HS-5 (cell line): ENCODE data around the gene FOXK2.
A peak's percentile ranks its signal among the peaks of the same experiment; 100 is the strongest.
"Not testable (repeated sequence)": the region's sequence is repeated elsewhere in the genome, so short reads cannot be mapped to it uniquely, and the experiment has no call there.

Experiments
- DNase-seq: peaks from one replicate; pipeline ENCODE4 v3.0.0-alpha.2; 2012; ENCODE audit warnings: low read depth

Gene FOXK2

DNA sequence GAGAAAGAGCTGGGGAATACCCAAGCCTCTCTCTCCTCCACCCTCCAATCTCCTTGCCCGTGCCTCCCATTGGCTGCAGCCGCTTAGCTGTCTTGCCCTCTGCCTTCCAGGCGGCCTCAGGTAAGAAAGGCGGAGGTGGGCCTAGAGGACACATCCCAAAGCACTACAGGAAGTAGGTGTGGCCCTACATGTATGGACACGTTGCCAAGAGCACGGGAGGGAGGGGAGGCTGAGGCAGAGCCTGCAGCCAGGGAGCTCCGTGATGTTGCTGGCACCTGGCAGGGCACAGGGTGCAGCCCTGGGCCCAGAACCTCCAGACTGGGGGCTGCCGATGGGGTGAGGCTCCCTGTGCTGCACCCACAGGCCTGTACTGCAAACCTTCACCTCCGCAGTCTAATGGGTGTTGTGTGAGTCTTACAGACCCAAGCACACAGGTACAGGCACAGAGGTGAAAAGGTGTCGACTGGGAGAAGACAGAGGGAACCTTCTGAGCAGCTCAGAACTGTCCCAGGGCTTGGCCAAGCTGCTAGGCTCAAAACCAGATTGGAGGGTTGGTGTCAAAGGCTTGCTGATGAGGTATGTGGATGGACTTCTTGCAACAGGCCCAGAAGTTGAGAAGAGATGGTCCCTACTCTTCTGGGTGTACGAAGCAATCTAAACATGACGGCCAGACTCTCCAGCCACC, 23.5 kb upstream of the FOXK2 start:
- no peak for DNase-seq

DNA sequence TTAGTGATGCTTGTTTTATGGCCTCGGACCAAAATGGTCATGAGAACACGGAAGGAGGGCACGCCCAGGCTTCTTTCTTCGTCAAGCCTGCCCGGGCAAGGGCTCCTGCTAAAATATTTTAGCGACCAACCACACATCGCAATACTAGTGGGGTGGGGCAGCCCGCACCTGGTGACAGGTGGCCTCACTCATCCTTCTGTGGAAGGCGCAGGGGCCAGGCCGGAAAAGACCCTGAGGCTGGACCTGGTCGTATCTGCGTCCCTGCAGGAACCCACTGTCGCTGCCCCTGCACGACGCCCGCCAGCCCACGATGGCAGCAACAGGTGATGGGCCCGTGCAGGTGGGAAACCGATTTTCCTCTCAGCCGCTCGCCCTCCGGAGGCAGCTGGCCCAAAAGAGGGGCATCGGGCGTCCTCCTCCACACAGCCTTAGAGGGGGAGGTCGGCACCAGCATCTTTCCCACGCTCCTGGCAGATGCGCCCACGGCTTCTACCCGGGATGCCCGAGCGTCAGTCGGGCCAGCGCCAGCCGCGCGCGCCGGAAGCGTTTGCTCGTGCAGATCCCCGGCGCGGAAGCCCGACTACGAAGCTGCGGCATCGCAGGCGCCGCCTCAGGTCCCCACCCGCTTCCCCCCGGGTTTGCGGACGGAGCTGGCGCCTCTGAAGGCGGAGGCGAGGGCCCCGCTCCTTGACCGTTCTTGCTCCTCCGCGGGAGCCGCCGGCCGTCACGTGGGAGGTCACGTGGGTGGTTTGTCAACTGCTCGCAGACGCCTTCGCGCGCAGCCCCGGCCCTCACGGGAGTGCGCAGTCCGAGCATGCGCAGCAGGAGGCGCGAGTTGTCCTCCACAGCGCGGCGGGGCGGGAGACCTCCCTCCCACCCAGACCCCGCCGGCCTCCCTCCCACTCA, 22.8 kb upstream of the FOXK2 start:
- DNase-seq = peak; percentile 56

DNA sequence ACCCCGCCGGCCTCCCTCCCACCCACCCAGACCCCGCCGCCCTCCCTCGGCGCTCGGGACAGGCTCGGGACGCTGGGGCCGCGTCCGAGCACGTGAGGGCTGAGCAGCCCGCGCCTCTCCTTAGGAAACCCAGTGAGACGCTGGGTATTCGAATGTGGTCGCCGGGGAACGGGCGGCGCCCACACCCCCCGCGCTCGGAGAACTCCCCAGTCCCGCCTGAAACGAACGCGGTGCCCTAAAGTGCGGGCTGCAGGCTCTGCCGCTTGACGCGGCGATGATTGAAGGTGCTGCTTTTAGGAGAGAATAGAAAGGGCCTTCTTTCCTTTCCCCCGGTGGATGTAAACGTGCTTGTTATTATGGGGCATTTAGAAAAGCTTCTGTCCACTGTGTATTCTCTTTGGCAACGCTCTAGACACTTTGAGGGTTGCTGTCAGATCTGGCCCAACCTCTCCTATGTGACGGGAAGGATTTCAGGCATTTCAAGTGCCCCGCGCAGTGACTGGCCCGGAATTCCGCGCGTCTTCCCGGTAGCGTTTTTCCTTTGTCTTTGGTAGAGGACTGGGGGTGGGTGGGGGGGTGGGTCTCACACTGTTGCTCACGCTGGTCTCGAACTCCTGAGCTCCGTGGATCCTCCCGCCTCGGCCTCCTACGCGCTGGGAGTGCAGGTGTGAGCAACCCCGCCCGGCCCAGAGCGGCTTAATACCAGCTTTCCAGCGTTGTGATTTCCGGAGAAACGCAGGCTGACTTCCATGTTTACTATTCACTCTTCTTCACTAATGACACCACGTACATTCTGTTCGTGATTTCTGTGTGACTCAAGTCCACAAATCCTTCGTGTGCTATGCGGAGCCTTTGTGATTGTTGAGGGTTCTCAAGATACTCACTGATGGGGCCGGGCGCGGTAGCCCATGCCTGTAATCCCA, 21.8 kb upstream of the FOXK2 start:
- DNase-seq = no peak

DNA sequence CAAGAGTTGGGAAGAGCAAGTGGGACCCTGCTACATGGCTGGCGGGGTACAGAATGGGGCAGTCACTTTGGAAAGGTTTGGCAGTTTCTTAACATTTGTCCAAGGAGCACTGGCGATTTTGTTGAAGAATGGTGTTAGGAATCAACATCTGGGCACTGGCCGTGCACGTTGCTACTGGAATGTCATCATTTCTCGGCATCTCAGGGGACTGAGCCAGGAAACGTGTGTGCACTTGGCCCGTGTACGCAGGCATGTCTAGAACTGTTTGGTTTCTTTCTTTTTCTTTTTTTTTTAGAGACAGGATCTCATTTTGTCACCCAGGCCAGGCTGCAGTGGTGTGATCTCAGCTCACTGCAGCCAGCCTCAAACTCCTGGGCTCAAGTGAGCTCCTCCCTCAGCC, 17.3 kb upstream of the FOXK2 start:
- no peak for DNase-seq

DNA sequence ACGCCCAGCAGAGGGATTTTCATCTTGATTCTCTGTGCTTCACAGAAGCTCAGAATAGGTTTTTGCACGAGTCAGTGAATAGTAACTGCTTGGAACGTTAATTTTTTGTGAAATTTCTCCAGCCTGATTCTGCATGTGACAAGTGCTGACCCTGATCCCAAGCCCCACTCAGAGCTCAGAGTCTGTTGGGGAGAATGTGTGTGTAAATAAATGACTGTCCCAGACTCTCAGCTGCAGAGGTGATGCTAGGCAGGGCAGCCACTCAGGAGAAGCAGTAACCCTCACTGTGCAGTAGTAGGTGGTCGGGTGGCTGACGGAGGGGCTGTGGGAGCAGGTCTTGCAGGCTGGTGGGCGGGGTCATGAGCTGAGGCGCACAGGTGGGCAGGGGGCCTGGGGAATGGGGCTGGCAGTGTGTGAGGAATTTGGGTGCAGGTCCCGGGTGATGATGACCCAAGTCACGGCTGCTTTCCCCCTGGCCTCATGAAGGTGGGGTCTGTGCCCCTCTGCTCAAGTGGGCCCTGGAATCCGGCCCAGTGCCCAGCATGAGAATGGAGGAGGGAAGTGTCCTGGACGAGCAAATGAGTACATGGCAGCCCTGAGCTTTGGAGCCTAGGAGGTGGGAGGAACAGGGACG, 16.3 kb upstream of the FOXK2 start:
- no peak for DNase-seq

DNA sequence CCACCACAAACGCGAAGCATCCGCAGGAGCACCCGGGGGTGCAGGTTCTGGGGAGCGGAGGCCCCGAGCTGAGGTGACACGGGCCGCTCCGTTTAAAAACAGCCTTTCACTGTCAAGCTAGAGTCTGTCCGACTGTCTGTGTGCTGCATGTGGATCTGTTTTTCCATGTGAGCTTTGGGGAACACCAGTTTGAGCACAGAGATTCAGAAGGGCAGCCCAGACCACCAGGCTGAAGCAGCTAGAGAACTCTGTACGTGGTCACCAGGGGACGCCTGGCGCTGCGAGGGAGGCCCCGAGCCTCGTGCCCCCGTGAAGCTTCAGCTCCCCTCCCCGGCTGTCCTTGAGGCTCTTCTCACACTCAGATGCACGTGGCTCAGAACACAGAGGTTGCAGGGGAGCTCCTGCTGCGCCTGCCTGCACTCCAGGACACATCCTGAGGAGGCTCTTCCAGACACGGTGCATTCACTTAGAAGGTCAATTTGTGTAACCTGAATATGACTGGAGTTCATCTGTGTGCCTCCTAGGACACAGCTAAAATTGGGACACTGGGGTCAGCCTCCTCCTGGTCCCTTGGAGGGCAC, 15.7 kb upstream of the FOXK2 start:
- DNase-seq = no peak

DNA sequence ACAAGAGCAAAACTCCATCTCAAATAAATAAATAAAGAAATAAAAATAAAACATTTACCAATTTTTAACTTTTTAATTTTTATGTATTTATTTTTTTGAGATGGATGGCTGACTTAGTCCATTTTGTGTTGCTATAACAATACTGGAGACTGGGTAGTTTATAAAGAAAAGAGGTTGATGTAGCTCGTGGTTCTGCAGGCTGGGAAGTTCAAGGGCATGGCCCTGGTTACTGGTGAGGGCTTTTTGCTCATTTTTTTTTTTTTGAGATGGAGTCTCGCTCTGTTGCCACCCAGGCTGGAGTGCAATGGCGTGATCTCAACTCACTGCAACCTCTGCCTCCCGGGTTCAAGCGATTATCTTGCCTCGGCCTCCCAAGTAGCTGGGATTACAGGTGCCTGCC, 14.2 kb upstream of the FOXK2 start:
- no peak for DNase-seq

DNA sequence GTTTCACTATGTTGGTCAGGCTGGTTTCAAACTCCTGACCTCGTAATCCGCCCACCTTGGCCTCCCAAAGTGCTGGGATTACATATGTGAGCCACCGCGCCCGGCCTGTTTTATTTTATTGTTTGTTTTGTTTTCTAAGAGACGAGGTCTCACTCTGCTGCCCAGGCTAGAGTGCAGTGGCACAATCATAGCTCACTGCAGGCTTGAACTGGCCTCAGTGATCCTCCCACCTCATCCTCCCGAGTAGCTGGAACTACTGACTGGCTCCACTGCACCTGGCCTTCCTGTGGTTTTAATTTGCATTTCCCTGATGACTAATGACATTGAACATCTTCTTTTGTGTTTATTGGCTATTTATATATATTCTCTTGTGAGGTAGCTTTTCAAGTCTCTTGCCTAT, 13.1 kb upstream of the FOXK2 start:
- not testable (repeated sequence) for DNase-seq

DNA sequence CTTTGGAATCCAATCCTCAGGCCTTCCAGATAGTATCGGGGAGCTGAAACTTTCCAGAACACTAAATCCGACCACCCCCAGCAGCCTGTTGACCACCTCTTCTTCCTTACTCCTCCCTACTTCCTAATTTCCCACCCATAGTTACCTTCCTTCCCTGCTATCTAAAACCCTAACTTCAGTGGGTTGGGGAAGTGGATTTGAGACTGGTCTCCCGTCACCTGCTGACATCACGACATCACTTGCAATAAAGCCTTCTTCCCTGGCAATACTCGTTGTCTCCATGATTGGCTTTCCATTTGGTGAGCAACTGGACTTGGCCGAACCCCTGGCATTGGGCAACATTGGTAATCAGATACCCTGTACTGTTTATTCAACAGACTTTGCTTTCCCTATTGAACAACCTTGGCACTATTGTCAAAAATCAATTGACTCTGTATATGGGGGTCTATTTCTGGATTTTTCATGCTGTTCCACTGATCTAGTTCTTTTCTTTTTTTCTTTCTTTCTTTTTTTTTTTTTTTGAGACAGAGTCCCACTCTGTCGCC, 11.8 kb upstream of the FOXK2 start:
- no peak for DNase-seq

DNA sequence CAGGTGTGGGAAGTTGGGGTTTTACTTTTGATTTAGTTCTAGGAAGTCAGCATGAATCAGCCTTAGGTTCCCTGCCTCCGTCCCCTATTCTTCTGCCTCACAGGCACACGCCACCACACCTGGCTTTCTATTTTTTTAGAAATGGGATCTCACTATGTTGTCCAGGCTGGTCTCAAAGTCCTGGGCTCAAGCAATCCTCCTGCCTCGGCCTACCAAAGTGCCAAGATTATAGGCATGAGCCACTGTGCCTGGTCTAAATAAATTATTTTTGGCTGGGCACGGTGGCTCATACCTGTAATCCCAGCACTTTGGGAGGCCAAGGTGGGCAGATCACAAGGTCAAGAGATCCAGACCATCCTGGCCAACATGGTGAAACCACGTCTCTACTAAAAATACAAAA, 7.9 kb upstream of the FOXK2 start:
- not testable (repeated sequence) for DNase-seq

GRCh38 chr17:82513864-82514263, 5.7 kb upstream of the FOXK2 start:
- not testable (repeated sequence) for DNase-seq

DNA sequence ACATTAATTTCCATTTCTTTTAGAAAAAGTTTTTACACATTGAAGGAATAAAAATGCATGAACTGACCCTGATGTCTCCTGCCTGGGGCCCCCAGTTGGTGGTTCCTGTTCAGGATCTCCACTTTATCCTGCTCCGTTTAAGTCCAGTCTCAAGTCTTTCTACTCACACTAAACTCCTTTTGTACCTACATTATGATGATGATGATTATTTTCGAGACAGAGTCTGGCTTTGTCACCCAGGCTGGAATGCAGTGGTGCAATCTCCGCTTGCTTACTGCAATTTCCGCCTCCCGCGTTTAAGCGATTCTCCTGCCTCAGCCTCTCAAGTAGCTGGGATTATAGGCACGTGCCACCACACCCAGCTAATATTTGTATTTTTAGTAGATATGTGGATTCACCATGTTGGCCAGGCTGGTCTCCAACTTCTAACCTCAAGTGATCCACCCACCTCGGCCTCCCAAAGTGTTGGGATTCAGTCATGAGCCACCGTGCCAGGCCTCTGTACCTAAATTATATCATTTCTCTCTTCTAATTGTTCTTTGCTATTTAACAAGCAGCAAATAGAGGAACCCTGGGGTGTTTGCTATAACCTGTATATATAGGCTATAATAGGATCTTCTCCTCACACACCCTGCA, 2.2 kb upstream of the FOXK2 start:
- DNase-seq = no peak

DNA sequence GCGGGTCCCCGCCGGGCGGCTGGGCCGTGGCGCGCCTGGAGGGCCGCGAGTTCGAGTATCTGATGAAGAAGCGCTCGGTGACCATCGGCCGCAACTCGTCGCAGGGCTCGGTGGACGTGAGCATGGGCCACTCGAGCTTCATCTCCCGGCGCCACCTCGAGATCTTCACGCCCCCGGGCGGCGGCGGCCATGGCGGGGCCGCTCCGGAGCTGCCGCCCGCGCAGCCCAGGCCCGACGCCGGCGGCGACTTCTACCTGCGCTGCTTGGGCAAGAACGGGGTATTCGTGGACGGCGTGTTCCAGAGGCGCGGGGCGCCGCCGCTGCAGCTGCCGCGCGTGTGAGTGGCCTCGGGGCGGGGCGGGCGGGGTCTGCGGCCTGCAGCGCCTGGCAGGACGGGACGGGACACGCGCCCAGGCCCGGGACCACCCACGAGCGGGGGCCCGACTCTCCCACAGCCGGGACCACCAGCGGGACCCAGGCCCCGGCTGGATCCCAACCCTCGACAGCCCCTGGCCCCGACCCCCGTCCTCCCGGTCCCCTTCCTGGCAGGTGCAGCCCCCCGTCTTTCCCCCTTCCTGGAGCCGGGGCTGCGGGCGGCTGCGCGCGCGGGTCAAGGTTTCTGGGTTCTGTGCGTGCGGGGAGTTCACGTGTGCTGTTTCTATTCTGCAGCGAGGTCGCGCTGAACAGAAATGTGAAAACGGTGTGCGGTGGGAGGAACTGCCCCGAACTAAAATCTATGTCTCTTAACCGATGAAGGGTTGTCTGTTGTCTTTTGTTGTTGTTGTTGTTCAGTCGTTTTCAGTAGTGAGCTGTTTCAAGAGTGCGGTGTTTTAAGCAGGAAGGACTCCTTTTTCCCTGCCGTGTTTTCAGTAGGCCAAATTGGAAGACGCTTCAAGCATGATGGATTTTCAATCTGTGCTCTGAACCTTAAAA, 705 bp downstream of the FOXK2 start:
- DNase-seq = no peak

DNA sequence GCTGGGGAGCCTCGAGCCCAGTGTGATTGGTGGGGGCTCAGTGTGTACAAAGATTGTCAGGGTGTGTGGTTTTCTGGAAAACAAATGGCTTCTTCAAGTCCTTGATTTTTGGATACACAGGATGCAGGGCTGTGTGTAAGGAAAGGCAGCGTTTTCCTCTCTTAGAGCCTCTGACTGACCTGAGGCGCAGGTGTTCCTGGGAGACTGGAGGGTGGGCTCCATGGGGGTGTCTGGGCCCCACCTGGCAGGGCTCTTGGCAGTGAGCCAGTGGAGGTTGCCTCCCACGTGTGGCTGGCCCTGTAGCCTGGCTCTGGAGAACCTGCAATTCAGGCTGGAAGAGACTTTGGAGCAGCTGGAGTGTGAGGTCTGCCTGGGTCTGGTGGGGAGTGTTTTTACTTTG, 5.0 kb downstream of the FOXK2 start:
- no peak for DNase-seq

DNA sequence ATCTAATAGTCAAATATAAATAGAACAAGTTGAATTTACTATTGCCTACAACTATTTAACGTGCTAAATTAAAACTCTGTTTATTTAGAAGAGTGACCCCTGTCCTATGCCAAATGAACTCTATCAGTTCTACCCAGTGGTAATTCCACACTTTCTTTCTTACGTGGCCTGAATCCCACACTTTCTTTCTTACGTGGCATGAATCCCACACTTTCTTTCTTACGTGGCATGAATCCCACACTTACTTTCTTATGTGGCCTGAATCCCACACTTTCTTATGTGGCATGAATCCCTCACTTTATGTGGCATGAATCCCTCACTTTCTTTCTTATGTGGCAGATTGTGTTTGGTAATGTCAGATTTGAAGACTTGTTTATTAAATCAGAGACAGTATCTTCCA, 6.2 kb downstream of the FOXK2 start:
- DNase-seq = no peak

DNA sequence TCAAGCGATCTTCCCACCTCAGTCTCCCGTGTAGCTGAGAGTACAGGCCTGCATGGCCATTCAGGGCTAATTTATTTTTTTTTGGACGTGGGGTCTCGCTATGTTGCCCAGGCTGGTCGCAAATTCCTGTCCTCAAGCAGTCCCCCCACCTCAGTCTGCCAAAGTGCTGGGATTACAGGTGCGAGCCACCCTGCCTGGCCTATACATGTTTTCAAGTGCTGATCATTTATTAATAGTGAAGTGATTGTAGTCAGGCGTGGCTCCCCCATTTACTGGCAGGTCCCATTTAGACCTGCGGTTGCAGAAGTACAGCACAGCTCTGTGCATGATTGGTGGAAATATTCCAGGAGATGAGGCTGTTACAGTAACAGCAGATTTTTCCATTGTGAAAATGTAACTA, 8.4 kb downstream of the FOXK2 start:
- no peak for DNase-seq

DNA sequence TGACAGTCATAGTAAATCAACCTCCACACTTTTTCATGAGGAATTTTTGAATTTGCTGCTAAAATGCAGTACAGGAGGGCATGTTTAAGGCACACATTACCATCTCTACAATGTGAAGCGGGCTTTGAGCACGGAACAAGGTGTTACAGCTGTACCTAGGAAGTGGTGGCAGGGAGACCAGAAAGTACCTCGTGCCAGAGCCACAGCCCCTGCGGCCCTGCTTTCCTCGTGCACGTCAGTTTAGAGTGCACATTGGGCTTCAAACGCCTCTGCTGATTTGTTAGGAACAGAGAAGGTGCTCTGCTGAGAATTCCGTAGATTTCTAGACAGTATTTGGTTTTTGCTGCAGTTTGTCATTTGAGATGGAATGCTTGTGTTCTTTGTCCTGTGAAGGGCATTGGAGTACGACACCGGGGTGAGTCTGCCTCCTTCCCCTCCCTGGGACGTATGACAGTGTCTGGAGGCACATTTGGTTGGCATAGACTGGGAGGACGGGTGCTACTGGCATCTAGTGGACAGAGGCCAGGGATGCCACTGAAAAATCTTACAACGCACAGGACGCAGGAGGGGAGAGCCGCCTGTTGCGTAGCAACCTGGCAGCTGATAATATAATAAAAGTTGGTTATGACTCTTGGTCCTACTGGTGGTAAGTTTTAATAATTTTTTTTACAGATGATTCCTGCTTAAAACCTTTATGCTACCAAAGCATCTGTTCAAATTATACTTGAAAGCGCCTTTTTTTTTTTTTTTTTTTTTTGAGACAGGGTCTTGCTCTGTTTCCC, 9.1 kb downstream of the FOXK2 start:
- DNase-seq = no peak

- DNase-seq = no peak
Observed at GRCh38 chr17:82529914-82530300, 10.4 kb downstream of the FOXK2 start.

GRCh38 chr17:82531431-82531881, 11.9 kb downstream of the FOXK2 start:
- DNase-seq = no peak
